HG02885 (cell line): ENCODE results near the gene SLC22A12.

Experiments
- ATAC-seq: cut with Tn5 transposase; IDR thresholded peaks from one replicate; pipeline ENCODE4 v1.9.1; 2021; ENCODE audit warnings: mild to moderate bottlenecking; ENCODE audit not compliant: unreplicated experiment, poor library complexity

The SLC22A12 gene

GRCh38 chr11:64620381-64620971 is 29.5 kb downstream of the SLC22A12 start:
- ATAC-seq = no peak

- no peak for ATAC-seq
Observed at GRCh38 chr11:64621283-64622019, 30.4 kb downstream of the SLC22A12 start.

- ATAC-seq = no peak
Observed at GRCh38 chr11:64622681-64623080, 31.7 kb downstream of the SLC22A12 start.

GRCh38 chr11:64624883-64625481 is 34.0 kb downstream of the SLC22A12 start:
- ATAC-seq = no peak

GRCh38 chr11:64626637-64627036 is 35.6 kb downstream of the SLC22A12 start:
- ATAC-seq = no peak

GRCh38 chr11:64627371-64627770 is 36.4 kb downstream of the SLC22A12 start:
- ATAC-seq = no peak

GRCh38 chr11:64628596-64628995 is 37.6 kb downstream of the SLC22A12 start:
- ATAC-seq = no peak

GRCh38 chr11:64629103-64629502 is 38.1 kb downstream of the SLC22A12 start:
- no peak for ATAC-seq

GRCh38 chr11:64629796-64630562 is 39.0 kb downstream of the SLC22A12 start:
- no peak for ATAC-seq

- no peak for ATAC-seq
Observed at GRCh38 chr11:64631675-64632074, 40.7 kb downstream of the SLC22A12 start.

- no peak for ATAC-seq
Observed at GRCh38 chr11:64632237-64632636, 41.2 kb downstream of the SLC22A12 start.

- no peak for ATAC-seq
Observed at GRCh38 chr11:64632654-64633053, 41.6 kb downstream of the SLC22A12 start.

GRCh38 chr11:64633555-64634159 is 42.6 kb downstream of the SLC22A12 start:
- no peak for ATAC-seq

- no peak for ATAC-seq
Observed at GRCh38 chr11:64637334-64638017, 46.5 kb downstream of the SLC22A12 start.

GRCh38 chr11:64638018-64638665 is 47.1 kb downstream of the SLC22A12 start:
- no peak for ATAC-seq

- ATAC-seq = no peak
Observed at GRCh38 chr11:64638829-64639228, 47.8 kb downstream of the SLC22A12 start.

- ATAC-seq = no peak
Observed at GRCh38 chr11:64639885-64640284, 48.9 kb downstream of the SLC22A12 start.

GRCh38 chr11:64641596-64642417 is 50.8 kb downstream of the SLC22A12 start:
- ATAC-seq = no peak

GRCh38 chr11:64642418-64642735 is 51.4 kb downstream of the SLC22A12 start:
- no peak for ATAC-seq
